ENCODE measurements around the gene RELT. TPM values are rescaled to one million over a fixed set of nuclear protein-coding genes. Genes with fewer than 3 reads are reported as not detected.

Gene RELT
- total and polyA plus RNA-seq, 2 experiments from 2014 or later, result 2.0 to 6.3 TPM

- Histone ChIP-seq H3K27ac (ENCODE audit: low read depth) (no peak overlapping the region; the same call in 1 of the 2 replicates), H4K20me1 (replicated peaks; ENCODE audit: insufficient read depth) (no peaks in the 10 kb centered on the region; the same call in 1 of the 2 replicates), H3K9me2 (ENCODE audit: insufficient read depth) (no peaks in the 10 kb centered on the region), H3K4me3 (no peak overlapping the region), H3K4me2 (no peak overlapping the region), H3K27me3 (ENCODE audit: insufficient read depth) (no peaks in the 10 kb centered on the region), H3K4me1 (ENCODE audit: insufficient read depth) (no peaks in the 10 kb centered on the region; the same call in 1 of the 2 replicates), H3K36me3 (ENCODE audit: insufficient read depth) (no peaks in the 10 kb centered on the region), H3F3A (replicated peaks; ENCODE audit: low read depth) (no peaks in the 10 kb centered on the region), H2AFZ (no peak overlapping the region), H3K79me2 (replicated peaks; ENCODE audit: insufficient read depth) (no peaks in the 10 kb centered on the region)
- no peak overlapping the region for H3K4me3 Mint-ChIP-seq
- H3K27me3 Mint-ChIP-seq (ENCODE audit: insufficient read depth, low read depth, poor library complexity), result peaks cover 1% of the 10 kb centered on the region
- TF ChIP-seq, protein P1, sequence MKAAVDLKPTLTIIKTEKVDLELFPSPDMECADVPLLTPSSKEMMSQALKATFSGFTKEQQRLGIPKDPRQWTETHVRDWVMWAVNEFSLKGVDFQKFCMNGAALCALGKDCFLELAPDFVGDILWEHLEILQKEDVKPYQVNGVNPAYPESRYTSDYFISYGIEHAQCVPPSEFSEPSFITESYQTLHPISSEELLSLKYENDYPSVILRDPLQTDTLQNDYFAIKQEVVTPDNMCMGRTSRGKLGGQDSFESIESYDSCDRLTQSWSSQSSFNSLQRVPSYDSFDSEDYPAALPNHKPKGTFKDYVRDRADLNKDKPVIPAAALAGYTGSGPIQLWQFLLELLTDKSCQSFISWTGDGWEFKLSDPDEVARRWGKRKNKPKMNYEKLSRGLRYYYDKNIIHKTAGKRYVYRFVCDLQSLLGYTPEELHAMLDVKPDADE (IDR thresholded peaks at IDR 0.05), result no peak
- TF ChIP-seq ZNF114 (CRISPR knock-in tag; IDR thresholded peaks at IDR 0.05), result no peak
- TF ChIP-seq ZNF462 (CRISPR knock-in tag; IDR thresholded peaks at IDR 0.05), result no peak
- no peak for TF ChIP-seq NANOG (IDR thresholded peaks at IDR 0.05; ENCODE audit: borderline replicate concordance)
- no peak for TF ChIP-seq POLR2AphosphoS5 (IDR thresholded peaks at IDR 0.05; ENCODE audit: low read depth)
- no peak for TF ChIP-seq CREB1 (CRISPR knock-in tag; IDR thresholded peaks at IDR 0.05; ENCODE audit: low read depth)
- no peak for TF ChIP-seq EZH2 (IDR thresholded peaks at IDR 0.05; ENCODE audit: low read depth, unreplicated experiment)
- TF ChIP-seq CTCF (conservative IDR thresholded peaks at IDR 0.05; ENCODE audit: low read depth in 2 of 2), result no peak
- TF ChIP-seq JUNB (IDR thresholded peaks at IDR 0.05; ENCODE audit: unreplicated experiment), result no peak
- no peak for TF ChIP-seq ZNF331 (CRISPR knock-in tag; IDR thresholded peaks at IDR 0.05; ENCODE audit: low read depth)
- no peak for TF ChIP-seq REST (IDR thresholded peaks at IDR 0.05; ENCODE audit: unreplicated experiment)
- TF ChIP-seq STAT1 (IDR thresholded peaks at IDR 0.05; ENCODE audit: unreplicated experiment), result no peak
- TF ChIP-seq EZH2phosphoT487 (IDR thresholded peaks at IDR 0.05; ENCODE audit: unreplicated experiment), result no peak
- ATAC-seq (no peak), DNase-seq (ENCODE audit: low spot score) (no peak)
- H3K9me3 Mint-ChIP-seq, result no peaks in the 10 kb centered on the region
- no peak overlapping the region for H3K27ac Mint-ChIP-seq
- peaks cover 8% of the 10 kb centered on the region for H3K4me1 Mint-ChIP-seq
- H3K36me3 Mint-ChIP-seq (ENCODE audit: low read depth), result no peaks in the 10 kb centered on the region
Observed at GRCh38 chr11:73431396-73431795, 55.2 kb downstream of the RELT start.

Data from GM23338 (cell line).